GM21381 (cell line): Measurements from ENCODE around the gene FZD4.
A peak's percentile ranks its signal among the peaks of the same experiment; 100 is the strongest.
"Not testable (repeated sequence)": the region's sequence is repeated elsewhere in the genome, so short reads cannot be mapped to it uniquely, and the experiment has no call there.

Experiments
- ATAC-seq: cut with Tn5 transposase; IDR thresholded peaks from one replicate; pipeline ENCODE4 v1.9.1; 2021; ENCODE audit warnings: mild to moderate bottlenecking, moderate library complexity; ENCODE audit not compliant: unreplicated experiment

Gene FZD4

DNA sequence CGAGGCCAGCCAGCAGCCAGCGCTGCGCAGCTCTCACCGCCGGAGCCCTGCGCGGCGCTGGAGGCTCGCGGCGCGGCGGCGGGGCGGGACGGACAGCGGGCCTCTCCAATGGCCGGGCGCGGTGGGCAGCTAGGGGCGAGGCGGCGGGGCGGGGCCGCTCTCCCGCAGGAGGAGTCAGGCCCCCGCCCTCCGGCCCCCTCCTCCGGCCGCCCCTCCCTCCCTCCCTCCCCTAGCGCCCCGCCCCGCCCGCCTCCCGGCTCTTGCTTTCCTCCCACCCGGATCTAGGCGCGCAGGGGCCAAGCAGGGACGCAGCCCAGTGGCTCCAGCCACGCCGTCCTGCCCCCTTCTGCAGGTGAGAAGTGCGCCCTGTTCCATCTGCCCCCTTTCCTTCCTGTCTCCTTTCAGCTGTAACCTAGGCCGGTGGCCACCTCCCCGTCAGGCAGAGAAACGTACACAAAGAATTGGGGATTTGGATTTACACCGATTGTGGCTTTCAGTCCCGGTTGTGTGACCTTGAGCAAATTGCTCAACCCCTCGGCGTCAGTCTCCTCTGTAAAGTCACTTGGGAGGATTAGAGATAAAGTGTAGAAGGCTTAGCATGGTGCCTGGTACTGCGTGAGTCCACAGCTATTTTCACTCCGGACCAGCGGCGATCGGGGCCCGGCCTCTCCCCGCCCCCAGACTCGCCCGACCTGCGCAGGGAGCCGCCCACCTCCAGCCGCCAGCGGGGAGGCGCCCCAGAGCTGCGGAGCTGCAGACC is at the start of gene FZD4:
TSS of gene FZD4 (minus strand) at position 35 of the 760 bp plus-strand sequence. CDS start 310 bp downstream, outside the sequence.
- ATAC-seq: peak; percentile 94

- not testable (repeated sequence) for ATAC-seq
Measured at GRCh38 chr11:87004281-87004680, 49.1 kb upstream of the FZD4 start.

- ATAC-seq: no peak
Measured at GRCh38 chr11:87002918-87003317, 47.7 kb upstream of the FZD4 start.

- ATAC-seq: no peak
Measured at GRCh38 chr11:86999859-87000753, 44.9 kb upstream of the FZD4 start.

- ATAC-seq: no peak
Measured at GRCh38 chr11:86999388-86999787, 44.2 kb upstream of the FZD4 start.

DNA sequence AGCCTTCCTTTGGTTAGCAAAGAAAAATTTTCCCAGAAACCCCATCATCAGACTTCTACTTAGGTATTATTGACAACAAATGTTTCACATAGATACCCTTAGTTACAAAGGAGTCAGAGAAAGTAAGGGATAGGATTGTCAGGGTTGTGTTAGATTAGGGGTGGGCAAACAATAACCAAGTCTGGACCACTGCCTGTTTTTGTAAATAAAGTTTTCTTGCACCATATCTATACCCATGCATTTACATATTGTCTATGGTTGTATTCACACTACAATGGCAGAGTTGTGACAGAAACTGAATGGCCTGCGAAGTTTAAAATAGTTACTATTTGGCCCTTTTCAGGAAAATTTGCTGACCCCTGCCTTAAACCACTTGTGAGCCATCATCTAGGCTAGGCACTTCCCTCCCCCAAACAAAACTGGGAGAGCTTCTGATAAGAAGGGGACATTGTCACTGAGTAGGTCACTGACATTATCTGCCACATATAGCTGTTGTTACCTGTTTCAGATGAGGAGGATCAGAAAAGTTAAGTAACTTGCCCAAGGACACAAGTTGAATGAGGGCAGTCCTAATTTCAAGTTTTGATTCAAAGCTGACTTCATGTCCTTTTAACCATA is 41.9 kb upstream of the FZD4 start:
- ATAC-seq: no peak

GRCh38 chr11:86993031-86993430 is 37.8 kb upstream of the FZD4 start:
- no peak for ATAC-seq

GRCh38 chr11:86992340-86992739 is 37.1 kb upstream of the FZD4 start:
- not testable (repeated sequence) for ATAC-seq

DNA sequence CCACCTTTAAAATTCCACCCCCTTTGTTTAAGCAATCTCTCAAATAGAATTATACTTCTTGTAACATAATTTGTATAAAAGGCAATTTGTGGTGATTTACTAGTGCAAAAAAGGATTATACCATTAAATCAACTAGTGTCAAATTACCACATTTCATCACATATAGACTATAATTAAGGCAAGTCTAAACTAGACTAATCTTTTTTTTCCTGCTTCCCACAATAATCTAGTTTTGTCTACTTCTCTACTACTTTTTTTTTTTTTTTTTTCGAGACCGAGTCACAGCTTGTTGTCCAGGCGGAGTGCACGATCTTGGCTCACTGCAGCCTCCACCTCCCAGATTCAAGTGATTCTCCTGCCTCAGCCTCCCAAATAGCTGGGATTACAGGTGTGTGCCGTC is 36.1 kb upstream of the FZD4 start:
- ATAC-seq: no peak

DNA sequence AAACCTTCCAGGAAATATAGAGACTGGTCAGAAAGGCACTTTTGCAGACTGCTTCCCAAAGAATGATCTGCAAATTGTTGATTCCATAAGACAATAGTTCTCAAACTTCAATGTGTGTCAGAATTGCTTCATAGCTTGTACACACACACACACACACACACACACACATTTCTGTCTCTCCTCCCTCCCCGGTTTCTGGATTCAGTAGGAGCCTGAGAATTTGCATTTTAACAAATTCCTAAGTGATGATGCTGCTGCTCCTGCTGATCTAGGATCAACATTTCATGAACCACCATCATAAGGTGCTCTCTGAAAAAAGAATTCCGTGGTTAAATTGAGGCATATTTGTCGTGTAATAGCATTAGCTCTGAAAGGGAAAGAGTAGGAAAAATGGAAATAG is 35.3 kb upstream of the FZD4 start:
- ATAC-seq: no peak

DNA sequence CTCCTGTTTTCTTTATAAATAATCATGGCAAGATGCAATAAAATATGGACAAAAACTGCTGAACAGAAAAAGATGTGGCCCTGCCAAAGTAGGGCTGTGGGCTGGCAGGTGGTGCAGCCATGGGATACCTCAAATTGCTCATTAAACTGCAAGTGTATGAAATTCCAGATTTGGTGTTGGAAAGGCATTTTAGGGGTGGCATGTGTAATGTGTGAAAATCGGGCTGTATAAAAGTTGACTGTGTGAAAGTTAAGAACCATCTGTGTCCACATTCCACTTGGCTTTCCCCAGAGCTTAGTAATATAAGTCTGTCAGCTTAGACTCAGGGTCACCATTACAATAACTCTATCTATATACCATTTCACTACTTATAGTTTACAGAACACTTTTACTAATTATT is 34.8 kb upstream of the FZD4 start:
- no peak for ATAC-seq

- no peak for ATAC-seq
Measured at GRCh38 chr11:86988351-86988881, 33.2 kb upstream of the FZD4 start.

- no peak for ATAC-seq
Measured at GRCh38 chr11:86987679-86988078, 32.5 kb upstream of the FZD4 start.

- ATAC-seq: no peak
Measured at GRCh38 chr11:86984701-86985100, 29.5 kb upstream of the FZD4 start.

- no peak for ATAC-seq
Measured at GRCh38 chr11:86983021-86983488, 27.9 kb upstream of the FZD4 start.

- no peak for ATAC-seq
Measured at GRCh38 chr11:86981777-86982540, 26.8 kb upstream of the FZD4 start.

- ATAC-seq: no peak
Measured at GRCh38 chr11:86980086-86980796, 25.0 kb upstream of the FZD4 start.

DNA sequence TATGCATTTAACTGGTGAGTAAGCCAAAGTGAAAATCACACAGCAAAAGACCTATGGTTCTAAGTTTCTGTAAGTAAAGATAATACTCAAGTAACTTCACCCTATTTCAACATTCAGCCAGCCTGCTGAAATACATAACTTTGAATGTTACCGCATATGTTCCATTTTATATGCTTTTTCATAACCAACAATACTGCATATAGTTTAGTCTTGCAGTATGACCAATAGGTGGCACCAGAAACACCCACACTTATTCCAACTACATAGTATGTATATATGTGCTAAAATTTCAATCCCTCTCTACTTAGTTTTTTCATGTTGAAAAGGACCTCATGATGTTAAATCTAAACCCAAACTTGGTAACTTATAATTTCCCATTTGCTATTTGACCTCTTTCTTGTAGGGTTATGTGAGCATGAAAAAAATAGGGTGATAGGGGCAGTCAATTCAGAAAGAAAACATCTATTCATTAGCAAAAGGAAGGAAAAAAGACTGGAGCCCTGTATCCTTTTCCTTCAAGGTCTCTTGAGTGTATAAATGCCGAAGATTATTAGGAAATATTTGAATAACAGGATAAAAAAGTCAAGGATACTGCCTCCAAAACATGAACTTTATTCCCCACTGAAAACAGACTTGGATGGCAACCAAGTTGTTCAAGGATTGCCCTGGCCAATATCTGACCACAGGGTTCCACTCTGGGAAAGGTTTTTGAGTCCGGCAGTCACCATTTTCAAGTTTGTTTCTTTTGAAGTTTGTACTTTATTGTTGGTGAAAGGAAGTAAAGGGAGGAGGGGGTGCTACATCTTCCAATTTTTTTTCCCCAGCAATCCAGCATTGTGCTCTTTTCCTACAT is 23.8 kb upstream of the FZD4 start:
- ATAC-seq: no peak

- no peak for ATAC-seq
Measured at GRCh38 chr11:86978247-86978646, 23.1 kb upstream of the FZD4 start.
